Heart right ventricle (tissue), 16 donors: ENCODE measurements around the gene CORIN. TPM values are rescaled to one million over a fixed set of nuclear protein-coding genes. Genes with fewer than 3 reads are reported as not detected.
A peak's percentile ranks its signal among the peaks of the same experiment; 100 is the strongest.

Experiments used
- ATAC-seq, 8 donors: fragments of 200-7000 bp; cut with Tn5 transposase; one replicate each; pipeline ENCODE4 v1.9.1; 2020; ENCODE audit warnings: mild to moderate bottlenecking in 8 of 8, moderate library complexity in 8 of 8, moderate number of reproducible peaks in 1 of 8
- DNase-seq, 2 donors: peaks; one replicate each; pipeline ENCODE4 v3.0.0-alpha.2; 2020
- H3K27ac ChIP-seq, 10 donors: fragments of 200-600 bp; sonication (generic) in 2 of 10; one replicate each; pipeline versions ENCODE4 v1.5.0 to v1.8.0; 2020 to 2022; ENCODE audit warnings: mild to moderate bottlenecking in 3 of 10
- H3K27me3 ChIP-seq, 7 donors: fragments of 200-600 bp; one replicate each; pipeline ENCODE4 v1.8.0; 2021 to 2022; ENCODE audit warnings: mild to moderate bottlenecking in 2 of 7
- H3K36me3 ChIP-seq, 9 donors: fragments of 200-600 bp; sonication (generic) in 1 of 9; one replicate each; pipeline versions ENCODE4 v1.5.0 to v1.8.0; 2020 to 2022; ENCODE audit warnings: mild to moderate bottlenecking in 2 of 9
- H3K4me1 ChIP-seq, 9 donors: fragments of 200-600 bp; sonication (generic) in 1 of 9; one replicate each; pipeline versions ENCODE4 v1.5.0 to v1.8.0; 2020 to 2022; ENCODE audit warnings: mild to moderate bottlenecking in 4 of 9
- H3K4me3 ChIP-seq, 10 donors: fragments of 200-600 bp; sonication (generic) in 2 of 10; one replicate each; pipeline versions ENCODE4 v1.5.0 to v1.8.0; 2020 to 2022; ENCODE audit warnings: mild to moderate bottlenecking in 7 of 10, moderate library complexity in 2 of 10
- H3K9me3 ChIP-seq, 11 donors: fragments of 200-600 bp in 10 of 11; sonication (generic) in 2 of 11; one replicate each; pipeline versions ENCODE4 v1.5.0 to v1.8.0; 2013 to 2022; ENCODE audit warnings: mild to moderate bottlenecking in 2 of 11, control low read depth in 1 of 11, moderate library complexity in 1 of 11
- WGBS, 2 donors: extraction: QIAGEN DNeasy Blood & Tissue Kit; methylation state at CpG; one replicate each; pipeline ENCODE4 v1.1.7; 2013; ENCODE audit warnings: inconsistent platforms in 1 of 2; 5-methylcytosine and 5-hydroxymethylcytosine counted together
- intact Hi-C, 10 donors: fragments of 100-400 bp; cut with DNase I; formaldehyde crosslinking; loops; one replicate each; pipeline versions ENCODE4 v1.11.1 to v1.14.2; 2022
- polyA plus RNA-seq, 2 donors: library from polyadenylated mRNA; stranded (reverse); fragments of 200-250 nt; gene quantifications; one replicate each; pipeline ENCODE4 v1.2.3, GENCODE V29; 2013
- total RNA-seq, 10 donors: library from RNA; stranded (reverse); fragmentation: NEBNext Ultra II Directional in 3 of 10; extraction: Animal tissue kit (Norgen Biotek cat#: 25700) in 3 of 10; gene quantifications; one replicate each; pipeline versions ENCODE4 v1.2.1 to v1.2.4, GENCODE V29; 2021 to 2023
- TF ChIP-seq, protein P1 (sequence below), 9 donors: fragments of 200-600 bp; sonication (generic) in 2 of 9; IDR thresholded peaks; one replicate each; pipeline versions ENCODE4 v1.5.0 to v1.8.0; 2021 to 2022; ENCODE audit warnings: antibody characterized with exemption in 9 of 9, mild to moderate bottlenecking in 5 of 9, moderate library complexity in 1 of 9
- donor health status: Arrhythmogenic right ventricular cardiomyopathy.
- donor health status: ischemic (EF 13 %, LVEDD 7.1; RV severe dilation, severe dysfunction).
- donor health status: healthy with polysubstance abuse.
- donor health status: DM: no; HTN: yes; CAD: no.
- donor health status: DM: no; HTN: no; CAD: no.
- donor health status: ischemic (EF 25% LVEDD 6.9; RV normal size, moderate dysfunction).
- donor health status: ischemic (EF 25% LVEDD 5.7; RV mildly dilated, moderate dysfunction).
- donor health status: healthy.
- donor health status: DM: yes; HTN: yes; CAD: no.
- donor health status: Ischemic cardiomyopathy.
- donor health status: ischemic (EF 35%, LVEDD 5.7; RV mildly dilated, moderate dysfunction).
- donor health status: nonischemic (EF 11% LVEDD 7.7; RV severe dilation, severe dysfunction).
- donor health status: DM: yes; HTN: yes; CAD: no.
- donor health status: PGD.
- donor health status: ischemic (EF 29% LVEDD 5.4; RV normal size, mild dysfunction).
- donor health status: nonischemic (EF 23%, LVEDD 6.1; RV moderate dilation, normal function).

The CORIN gene
- total and polyA plus RNA-seq, 12 donors = 8.4 to 159 (median 70.2) TPM

GRCh38 chr4:47642191-47642830 lies 195.6 kb downstream of the CORIN start:
- Histone ChIP-seq H3K9me3 (peaks cover 0 to 3% (median 0%) of the 10 kb centered on the region in 11 donors), H3K27ac (no peak overlapping the region), H3K4me1 (peaks cover 0 to 18% (median 0%) of the 10 kb centered on the region in 9 donors), H3K4me3 (no peak overlapping the region), H3K36me3 (peaks cover 0 to 7% (median 0%) of the 10 kb centered on the region in 9 donors), H3K27me3 (no peaks in the 10 kb centered on the region)
- ATAC-seq (no peak), DNase-seq (no peak)
- intact Hi-C loops = no loop called here
- WGBS, 2 donors = 86 to 89% methylated on average over 6 of the region's 6 CpGs
- TF ChIP-seq, protein P1, sequence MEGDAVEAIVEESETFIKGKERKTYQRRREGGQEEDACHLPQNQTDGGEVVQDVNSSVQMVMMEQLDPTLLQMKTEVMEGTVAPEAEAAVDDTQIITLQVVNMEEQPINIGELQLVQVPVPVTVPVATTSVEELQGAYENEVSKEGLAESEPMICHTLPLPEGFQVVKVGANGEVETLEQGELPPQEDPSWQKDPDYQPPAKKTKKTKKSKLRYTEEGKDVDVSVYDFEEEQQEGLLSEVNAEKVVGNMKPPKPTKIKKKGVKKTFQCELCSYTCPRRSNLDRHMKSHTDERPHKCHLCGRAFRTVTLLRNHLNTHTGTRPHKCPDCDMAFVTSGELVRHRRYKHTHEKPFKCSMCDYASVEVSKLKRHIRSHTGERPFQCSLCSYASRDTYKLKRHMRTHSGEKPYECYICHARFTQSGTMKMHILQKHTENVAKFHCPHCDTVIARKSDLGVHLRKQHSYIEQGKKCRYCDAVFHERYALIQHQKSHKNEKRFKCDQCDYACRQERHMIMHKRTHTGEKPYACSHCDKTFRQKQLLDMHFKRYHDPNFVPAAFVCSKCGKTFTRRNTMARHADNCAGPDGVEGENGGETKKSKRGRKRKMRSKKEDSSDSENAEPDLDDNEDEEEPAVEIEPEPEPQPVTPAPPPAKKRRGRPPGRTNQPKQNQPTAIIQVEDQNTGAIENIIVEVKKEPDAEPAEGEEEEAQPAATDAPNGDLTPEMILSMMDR (IDR thresholded peaks at IDR 0.05) = no peak

GRCh38 chr4:47641755-47642154 lies 196.1 kb downstream of the CORIN start:
- TF ChIP-seq, protein P1 (IDR thresholded peaks at IDR 0.05) = no peak
- ATAC-seq = peak in 4 of 8 donors; percentile 75 to 80 (median 76)

GRCh38 chr4:47640911-47641310 lies 197.0 kb downstream of the CORIN start:
- Histone ChIP-seq H3K27me3 (no peaks in the 10 kb centered on the region), H3K36me3 (peaks cover 0 to 7% (median 0%) of the 10 kb centered on the region in 9 donors), H3K27ac (peak overlapping the region in 1 of 10 donors; percentile 18), H3K4me1 (peaks cover 0 to 11% (median 0%) of the 10 kb centered on the region in 9 donors), H3K9me3 (peaks cover 0 to 3% (median 0%) of the 10 kb centered on the region in 11 donors), H3K4me3 (no peak overlapping the region)
- ATAC-seq (no peak), DNase-seq (no peak)
- intact Hi-C loops = no loop called here
- TF ChIP-seq, protein P1 (IDR thresholded peaks at IDR 0.05) = no peak

More at GRCh38 chr4:47641755-47642154, 196.1 kb downstream of the CORIN start:
- Histone ChIP-seq H3K27ac (no peak overlapping the region), H3K4me1 (peaks cover 0 to 14% (median 0%) of the 10 kb centered on the region in 9 donors), H3K4me3 (no peak overlapping the region), H3K9me3 (peaks cover 0 to 3% (median 0%) of the 10 kb centered on the region in 11 donors), H3K36me3 (peaks cover 0 to 7% (median 0%) of the 10 kb centered on the region in 9 donors), H3K27me3 (no peaks in the 10 kb centered on the region)
- 49 to 58% methylated on average over 1 of the region's 1 CpG for WGBS, 2 donors
- intact Hi-C loops = no loop called here
- no peak for DNase-seq

DNA sequence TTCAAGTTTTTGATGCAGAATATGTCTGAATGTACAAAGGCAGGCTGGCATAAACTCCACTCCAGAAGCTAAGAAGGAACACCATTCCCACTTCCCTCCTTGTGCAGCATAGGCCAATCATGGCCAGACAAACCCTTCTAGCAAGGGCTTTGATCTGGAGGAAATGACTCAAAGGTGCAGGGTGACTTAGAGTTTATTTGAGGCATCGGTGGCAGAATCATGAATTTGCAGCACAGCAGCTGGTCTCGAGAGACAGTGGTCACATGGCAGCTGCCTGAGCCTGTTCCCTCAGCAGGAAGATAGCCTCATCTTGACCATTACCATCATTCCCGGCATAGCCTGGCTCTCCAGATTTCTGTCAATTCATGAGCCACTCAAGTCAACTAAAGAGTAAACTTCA lies 198.3 kb downstream of the CORIN start:
- Histone ChIP-seq H3K36me3 (peaks cover 0 to 7% (median 0%) of the 10 kb centered on the region in 9 donors), H3K27me3 (no peaks in the 10 kb centered on the region), H3K9me3 (peaks cover 0 to 3% (median 0%) of the 10 kb centered on the region in 11 donors), H3K4me1 (peaks cover 0 to 11% (median 0%) of the 10 kb centered on the region in 9 donors), H3K4me3 (no peak overlapping the region), H3K27ac (no peak overlapping the region)
- intact Hi-C loops = no loop called here
- DNase-seq (no peak), ATAC-seq (peak in 1 of 8 donors; percentile 35)
- TF ChIP-seq, protein P1 (IDR thresholded peaks at IDR 0.05) = no peak
- WGBS, 2 donors = 55 to 71% methylated on average over 3 of the region's 3 CpGs
